H9 (cell line): ENCODE results near the gene C8G. TPM values are rescaled to one million over a fixed set of nuclear protein-coding genes. Genes with fewer than 3 reads are reported as not detected.

Experiments used
- DNase-seq: peaks from one replicate; pipeline ENCODE4 v3.0.0-alpha.2; 2017
- H2AFZ ChIP-seq: one replicate; pipeline ENCODE4 v1.6.1; 2013; ENCODE audit warnings: mild to moderate bottlenecking, low read length, control low read depth, moderate library complexity
- H2AK5ac ChIP-seq: 2 replicates; pipeline ENCODE4 v1.6.1; 2013; ENCODE audit warnings: low read length, control low read depth, mixed read lengths; ENCODE audit not compliant: insufficient read length
- H2BK120ac ChIP-seq: one replicate; pipeline ENCODE4 v1.6.1; 2013; ENCODE audit warnings: low read depth, mild to moderate bottlenecking, low read length, control low read depth, inconsistent platforms; ENCODE audit not compliant: poor library complexity, severe bottlenecking
- H2BK12ac ChIP-seq: 2 replicates; pipeline ENCODE4 v1.6.1; 2013; ENCODE audit warnings: low read length, control low read depth, mixed read lengths, low read depth; ENCODE audit not compliant: insufficient read length
- H2BK15ac ChIP-seq: 2 replicates; pipeline ENCODE4 v1.6.1; 2013; ENCODE audit warnings: low read depth, low read length, control low read depth
- H2BK20ac ChIP-seq: one replicate; pipeline ENCODE4 v1.6.1; 2013; ENCODE audit warnings: low read depth, mild to moderate bottlenecking, low read length, control low read depth, inconsistent platforms; ENCODE audit not compliant: poor library complexity, severe bottlenecking
- H2BK5ac ChIP-seq: 2 replicates; pipeline ENCODE4 v1.6.1; 2013; ENCODE audit warnings: low read length, control low read depth, mixed read lengths; ENCODE audit not compliant: insufficient read length
- H3K14ac ChIP-seq: 2 replicates; pipeline ENCODE4 v1.6.1; 2013; ENCODE audit warnings: low read length, control low read depth; ENCODE audit not compliant: insufficient read depth
- H3K18ac ChIP-seq: 2 replicates; pipeline ENCODE4 v1.6.1; 2013; ENCODE audit warnings: low read depth, mild to moderate bottlenecking, mixed read lengths, low read length, control low read depth; ENCODE audit not compliant: insufficient read length
- H3K23ac ChIP-seq: 2 replicates; pipeline ENCODE4 v1.6.1; 2013; ENCODE audit warnings: low read length, control low read depth, mixed read lengths, low read depth; ENCODE audit not compliant: insufficient read length
- H3K23me2 ChIP-seq: 2 replicates; pipeline ENCODE4 v1.6.1; 2013; ENCODE audit warnings: low read depth, mild to moderate bottlenecking, mixed read lengths, low read length, control low read depth; ENCODE audit not compliant: insufficient read length, poor library complexity, severe bottlenecking
- H3K27ac ChIP-seq: 2 replicates; pipeline ENCODE4 v1.5.1; 2013; ENCODE audit warnings: low read length, control low read depth, mixed read lengths, low read depth; ENCODE audit not compliant: insufficient read length
- H3K27me3 ChIP-seq: 2 replicates; pipeline ENCODE4 v1.6.1; 2013; ENCODE audit warnings: low read length, control low read depth, inconsistent platforms; ENCODE audit not compliant: insufficient read depth
- H3K4ac ChIP-seq: 2 replicates; pipeline ENCODE4 v1.6.1; 2013; ENCODE audit warnings: low read depth, mild to moderate bottlenecking, control low read depth, inconsistent platforms, low read length, moderate library complexity
- H3K4me1 ChIP-seq: 2 replicates; pipeline ENCODE4 v1.6.1; 2013; ENCODE audit warnings: low read length, control low read depth, inconsistent platforms; ENCODE audit not compliant: insufficient read depth
- H3K4me2 ChIP-seq: 2 replicates; pipeline ENCODE4 v1.6.1; 2013; ENCODE audit warnings: low read length, control low read depth, mixed read lengths; ENCODE audit not compliant: insufficient read length, insufficient read depth
- H3K56ac ChIP-seq: 2 replicates; pipeline ENCODE4 v1.6.1; 2013; ENCODE audit warnings: low read depth, mild to moderate bottlenecking, mixed read lengths, low read length, control low read depth; ENCODE audit not compliant: insufficient read length
- H3K79me1 ChIP-seq: 2 replicates; pipeline ENCODE4 v1.6.1; 2013; ENCODE audit warnings: low read depth, mild to moderate bottlenecking, moderate library complexity, low read length, control low read depth, inconsistent platforms; ENCODE audit not compliant: insufficient read depth, poor library complexity, severe bottlenecking
- H3K79me2 ChIP-seq: 2 replicates; pipeline ENCODE4 v1.6.1; 2013; ENCODE audit warnings: low read length, control low read depth, inconsistent platforms; ENCODE audit not compliant: insufficient read depth
- H3K9ac ChIP-seq: 2 replicates; pipeline ENCODE4 v1.6.1; 2013; ENCODE audit warnings: low read length, control low read depth, mixed read lengths; ENCODE audit not compliant: insufficient read length; ENCODE audit errors: extremely low read depth
- H3K9me3 ChIP-seq: one replicate; pipeline ENCODE4 v1.6.1; 2013; ENCODE audit warnings: low read depth, low read length, inconsistent platforms; ENCODE audit not compliant: control insufficient read depth
- H3T11ph ChIP-seq: one replicate; pipeline ENCODE4 v1.6.1; 2013; ENCODE audit warnings: mild to moderate bottlenecking, low read length, control low read depth, inconsistent platforms
- H4K20me1 ChIP-seq: one replicate; pipeline ENCODE4 v1.6.1; 2013; ENCODE audit not compliant: control insufficient read depth, insufficient read length, insufficient read depth
- H4K5ac ChIP-seq: 2 replicates; pipeline ENCODE4 v1.6.1; 2013; ENCODE audit warnings: low read depth, mild to moderate bottlenecking, mixed read lengths, low read length, control low read depth; ENCODE audit not compliant: insufficient read length
- H4K8ac ChIP-seq: replicated peaks from 2 replicates; pipeline ENCODE4 v1.6.1; 2013; ENCODE audit warnings: low read length, control low read depth, mixed read lengths, low read depth; ENCODE audit not compliant: insufficient read length
- H4K91ac ChIP-seq: 2 replicates; pipeline ENCODE4 v1.6.1; 2013; ENCODE audit warnings: low read depth, mild to moderate bottlenecking, moderate library complexity, mixed read lengths, low read length, control low read depth; ENCODE audit not compliant: insufficient read length
- H3K27ac Mint-ChIP-seq, 3 experiments: 2 replicates in 2 of 3; 3 replicates in 1 of 3; pipeline ENCODE4 v1.8.0; 2020 to 2021; ENCODE audit warnings: mixed read lengths in 3 of 3, mild to moderate bottlenecking in 1 of 3, moderate library complexity in 1 of 3
- H3K27me3 Mint-ChIP-seq: 2 replicates; pipeline ENCODE4 v1.8.0; 2021; ENCODE audit warnings: low read depth, mild to moderate bottlenecking, moderate library complexity, mixed read lengths
- H3K36me3 Mint-ChIP-seq, 3 experiments: 2 replicates in 2 of 3; 3 replicates in 1 of 3; pipeline ENCODE4 v1.8.0; 2020 to 2021; ENCODE audit warnings: low read depth in 3 of 3, mixed read lengths in 3 of 3; ENCODE audit not compliant: insufficient read depth in 1 of 3
- H3K4me1 Mint-ChIP-seq, 2 experiments: 2 replicates each; pipeline ENCODE4 v1.8.0; 2020; ENCODE audit warnings: mixed read lengths in 2 of 2
- H3K4me3 Mint-ChIP-seq, 2 experiments: 2 replicates in 1 of 2; 3 replicates in 1 of 2; pipeline ENCODE4 v1.8.0; 2020 to 2021; ENCODE audit warnings: mild to moderate bottlenecking in 2 of 2, mixed read lengths in 2 of 2, moderate library complexity in 1 of 2
- H3K9me3 Mint-ChIP-seq, 2 experiments: 2 replicates in 1 of 2; 3 replicates in 1 of 2; pipeline ENCODE4 v1.8.0; 2020; ENCODE audit warnings: mild to moderate bottlenecking in 2 of 2, mixed read lengths in 2 of 2, moderate library complexity in 1 of 2
- CTCF ChIP-seq: fragments of 200-600 bp; sonication (generic); conservative IDR thresholded peaks from 3 replicates; pipeline ENCODE4 v1.8.0; 2021; ENCODE audit warnings: antibody characterized with exemption, mild to moderate bottlenecking
- WGBS: extraction: QIAGEN DNeasy Blood & Tissue Kit; methylation state at CpG from one replicate; pipeline ENCODE4 v1.1.7; 2013; ENCODE audit warnings: missing lambda C conversion rate, low lambda C conversion rate, mixed read lengths; ENCODE audit not compliant: insufficient read length; ENCODE audit errors: extremely low coverage; 5-methylcytosine and 5-hydroxymethylcytosine counted together
- total RNA-seq: library from RNA; stranded (reverse); gene quantifications from 2 replicates; pipeline ENCODE4 v1.2.1, GENCODE V29; 2021

C8G gene
- total RNA-seq, 1 experiment from 2014 or later, result 0.96 TPM

- Histone ChIP-seq H3K27ac (no peak overlapping the region), H2BK120ac (no peak overlapping the region), H3K79me1 (no peaks in the 10 kb centered on the region), H3K56ac (no peak overlapping the region), H4K5ac (no peak overlapping the region), H3K79me2 (no peaks in the 10 kb centered on the region), H3K9me3 (no peaks in the 10 kb centered on the region), H4K20me1 (peaks cover 2% of the 10 kb centered on the region), H3K4ac (no peak overlapping the region), H3K14ac (no peak overlapping the region), H3K23me2 (no peaks in the 10 kb centered on the region), H2BK12ac (no peak overlapping the region), H4K8ac (no peak overlapping the region), H2BK5ac (no peak overlapping the region), H3K9ac (no peak overlapping the region), H3T11ph (no peak overlapping the region), H3K4me2 (no peak overlapping the region), H3K4me1 (peaks cover 2% of the 10 kb centered on the region; the same call in 1 of the 2 replicates), H4K91ac (no peak overlapping the region), H2AK5ac (no peak overlapping the region), H3K23ac (no peak overlapping the region), H2BK20ac (no peak overlapping the region), H3K27me3 (no peaks in the 10 kb centered on the region), H3K18ac (no peak overlapping the region), H2AFZ (no peak overlapping the region), H2BK15ac (no peak overlapping the region)
- no peak for TF ChIP-seq CTCF
- no CpG with 5 or more reads among the region's 23 CpGs for WGBS
- Mint-ChIP-seq H3K4me1 (peaks cover 7 to 14% of the 10 kb centered on the region in 2 experiments), H3K4me3 (no peak overlapping the region), H3K27ac (no peak overlapping the region), H3K9me3 (peaks cover 4% of the 10 kb centered on the region in 2 experiments; a peak in 4 of 5 replicates), H3K36me3 (no peaks in the 10 kb centered on the region; a peak in 1 of 7 replicates), H3K27me3 (peaks cover 18% of the 10 kb centered on the region)
- DNase-seq, result no peak
Measured at GRCh38 chr9:136961279-136962065, 16.4 kb downstream of the C8G start.
